Upper lobe of left lung (tissue), 6 donors: ENCODE results near the gene METTL25B. TPM values are rescaled to one million over a fixed set of nuclear protein-coding genes. Genes with fewer than 3 reads are reported as not detected.
A peak's percentile ranks its signal among the peaks of the same experiment; 100 is the strongest.

ENCODE experiments used
- ATAC-seq, 2 donors: fragments of 200-7000 bp; cut with Tn5 transposase; one replicate each; pipeline ENCODE4 v1.9.1; 2022; ENCODE audit warnings: mild to moderate bottlenecking in 2 of 2, moderate library complexity in 2 of 2; ENCODE audit not compliant: low FRiP score in 2 of 2
- DNase-seq, 2 donors: peaks; one replicate each; pipeline ENCODE4 v3.0.0-alpha.2; 2019 to 2020
- H3K27ac ChIP-seq, 4 donors: fragments of 200-600 bp; sonication (generic); one replicate each; pipeline ENCODE4 v1.5.1; 2016 to 2019
- H3K27me3 ChIP-seq, 4 donors: fragments of 200-600 bp; sonication (generic); one replicate each; pipeline ENCODE4 v1.5.1; 2017 to 2019
- H3K36me3 ChIP-seq, 4 donors: fragments of 200-600 bp; sonication (generic); one replicate each; pipeline ENCODE4 v1.5.1; 2016 to 2019
- H3K4me1 ChIP-seq, 4 donors: fragments of 200-600 bp; sonication (generic); one replicate each; pipeline ENCODE4 v1.5.1; 2018 to 2019
- H3K4me3 ChIP-seq, 4 donors: fragments of 200-600 bp; sonication (generic); one replicate each; pipeline ENCODE4 v1.5.1; 2017 to 2019; ENCODE audit warnings: mild to moderate bottlenecking in 2 of 4, moderate library complexity in 1 of 4
- H3K9me3 ChIP-seq, 4 donors: fragments of 200-600 bp; sonication (generic); one replicate each; pipeline ENCODE4 v1.5.1; 2018 to 2019
- CTCF ChIP-seq, 6 experiments: fragments of 450-650 bp in 4 of 6; fragments of 200-600 bp in 2 of 6; sonication (generic) in 2 of 6; IDR thresholded peaks; one replicate each; pipeline ENCODE4 v1.5.1; 2016 to 2019; ENCODE audit warnings: antibody characterized with exemption in 6 of 6
- EP300 ChIP-seq, 4 donors: sonication (generic); formaldehyde crosslinking; IDR thresholded peaks; one replicate each; pipeline ENCODE4 v1.5.1; 2017; ENCODE audit warnings: antibody characterized with exemption in 4 of 4, control low read depth in 2 of 4
- POLR2A ChIP-seq, 4 donors: fragments of 450-650 bp; IDR thresholded peaks; one replicate each; pipeline ENCODE4 v1.5.1; 2016 to 2017; ENCODE audit warnings: antibody characterized with exemption in 4 of 4, mild to moderate bottlenecking in 2 of 4
- POLR2AphosphoS5 ChIP-seq, 2 donors: sonication (generic); formaldehyde crosslinking; IDR thresholded peaks; one replicate each; pipeline ENCODE4 v1.5.1; 2017; ENCODE audit warnings: antibody characterized with exemption in 2 of 2
- WGBS, 2 donors: methylation state at CpG; one replicate each; pipeline ENCODE4 v1.1.5; 2017 to 2018; 5-methylcytosine and 5-hydroxymethylcytosine counted together
- total RNA-seq, 6 donors: library from RNA; depleted of rRNA in 4 of 6; stranded (reverse); fragments of >200 nt in 4 of 6; gene quantifications; one replicate each; pipeline versions ENCODE4 v1.1.0 to v1.2.1, GENCODE V29; 2016 to 2021
- donor health status: DM: no; HTN: no; CAD: no; lungs with moderate emphysema.
- donor health status: DM: no; HTN: yes; CAD: no; lungs with severe emphysema.

Gene METTL25B
- total RNA-seq, 6 donors from 2014 or later: 23.4 to 131 (median 39.9) TPM

DNA sequence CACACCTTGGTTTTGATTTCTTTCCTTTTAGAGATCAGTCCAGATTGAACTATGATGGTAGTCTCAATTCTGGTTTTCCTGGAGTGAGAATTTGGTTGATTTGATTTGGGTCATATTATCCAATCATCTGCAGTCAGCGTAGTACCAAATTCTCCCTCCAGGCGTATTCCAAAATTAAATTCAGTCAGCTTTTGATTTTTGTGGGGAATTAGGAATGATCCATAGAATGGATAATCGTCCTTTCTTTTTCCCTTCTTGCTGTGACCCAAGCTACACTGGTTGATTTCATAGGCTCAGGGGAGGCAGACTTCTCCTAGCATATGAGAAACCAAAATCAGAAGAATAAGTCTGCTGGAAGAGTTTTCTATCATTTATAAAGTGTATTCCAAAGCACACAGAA lies 44.0 kb downstream of the METTL25B start:
- H3K4me1 ChIP-seq: peaks cover 29 to 54% (median 41%) of the 10 kb centered on the region in 4 donors
- no peak for ATAC-seq
- H3K36me3 ChIP-seq: peaks cover 0 to 26% (median 2%) of the 10 kb centered on the region in 4 donors
- TF ChIP-seq EP300 (IDR thresholded peaks at IDR 0.05) (no peak), CTCF (IDR thresholded peaks at IDR 0.05) (no peak), POLR2A (IDR thresholded peaks at IDR 0.05) (no peak), POLR2AphosphoS5 (IDR thresholded peaks at IDR 0.05) (no peak)
- 90 to 91% methylated on average over 3 of the region's 3 CpGs for WGBS, 2 donors
- H3K9me3 ChIP-seq: no peaks in the 10 kb centered on the region
- DNase-seq: no peak
- no peak overlapping the region for H3K27ac ChIP-seq
- H3K4me3 ChIP-seq: no peak overlapping the region
- H3K27me3 ChIP-seq: no peaks in the 10 kb centered on the region

DNA sequence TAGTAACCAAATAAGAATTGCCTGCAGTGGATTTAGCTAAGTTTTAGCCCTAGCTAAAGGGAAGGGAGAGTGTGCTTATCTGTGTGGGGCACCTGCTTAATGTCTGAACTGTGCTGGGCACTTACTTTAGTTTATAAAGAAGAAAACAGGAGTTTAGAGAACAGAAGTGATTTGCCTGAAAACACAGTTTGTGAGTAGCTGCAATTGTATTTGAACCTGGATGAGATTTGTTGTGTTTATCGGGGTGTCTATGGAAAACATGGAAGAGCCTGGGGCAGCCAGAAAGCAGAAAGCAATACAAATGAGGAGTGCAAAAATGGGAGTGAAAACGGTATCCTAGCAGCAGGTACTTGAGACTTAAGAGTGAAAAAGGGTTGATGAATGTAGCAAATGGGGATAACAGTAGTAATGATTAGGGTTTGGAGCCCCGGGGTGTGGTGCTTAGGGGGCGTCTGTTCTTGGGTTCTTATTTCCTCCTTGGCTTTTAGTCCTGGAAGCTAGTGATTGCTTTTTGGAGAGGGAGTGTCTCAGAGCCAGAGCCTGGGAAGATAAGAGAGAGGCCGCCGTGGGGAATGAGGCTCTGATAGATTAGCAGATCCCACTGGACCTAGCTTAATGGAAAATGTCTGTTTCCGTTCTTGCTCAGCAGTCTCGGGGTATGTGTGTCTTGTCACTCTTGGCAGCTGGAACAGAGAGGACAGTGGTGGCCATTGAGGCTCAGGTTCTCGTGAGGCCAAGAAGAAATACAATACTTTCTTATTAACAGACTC lies 44.6 kb downstream of the METTL25B start:
- Histone ChIP-seq H3K27me3 (no peaks in the 10 kb centered on the region), H3K4me3 (no peak overlapping the region), H3K36me3 (peaks cover 0 to 26% (median 2%) of the 10 kb centered on the region in 4 donors), H3K27ac (no peak overlapping the region), H3K9me3 (no peaks in the 10 kb centered on the region), H3K4me1 (peaks cover 32 to 56% (median 45%) of the 10 kb centered on the region in 4 donors)
- DNase-seq: no peak
- peak in 1 of 2 donors; percentile 57 for ATAC-seq
- TF ChIP-seq POLR2AphosphoS5 (IDR thresholded peaks at IDR 0.05): no peak
- TF ChIP-seq POLR2A (IDR thresholded peaks at IDR 0.05): no peak
- TF ChIP-seq EP300 (IDR thresholded peaks at IDR 0.05): no peak
- no peak for TF ChIP-seq CTCF (IDR thresholded peaks at IDR 0.05)
- WGBS, 2 donors: 57 to 60% methylated on average over 9 of the region's 9 CpGs

DNA sequence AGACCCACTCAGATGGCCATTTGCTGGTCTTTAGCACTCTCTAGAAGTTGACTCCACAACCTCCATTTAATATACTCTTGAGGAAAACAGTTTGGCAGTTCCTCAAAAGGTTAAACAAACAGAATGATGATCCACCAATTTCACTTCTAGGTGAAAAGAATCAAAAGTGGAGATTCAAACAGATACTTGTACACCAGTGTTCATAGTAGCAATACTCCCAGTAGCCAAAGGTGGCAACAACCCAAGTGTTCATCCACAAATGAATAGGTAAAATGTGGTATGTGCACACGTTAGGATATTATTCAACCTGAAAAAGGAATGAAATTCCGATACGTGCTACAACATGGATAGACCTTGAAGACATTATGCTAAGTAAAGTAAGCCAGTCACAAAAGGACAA lies 45.3 kb downstream of the METTL25B start:
- ATAC-seq (no peak), DNase-seq (no peak)
- peaks cover 27 to 56% (median 42%) of the 10 kb centered on the region in 4 donors for H3K4me1 ChIP-seq
- H3K4me3 ChIP-seq: no peak overlapping the region
- H3K9me3 ChIP-seq: no peaks in the 10 kb centered on the region
- H3K27ac ChIP-seq: no peak overlapping the region
- TF ChIP-seq POLR2AphosphoS5 (IDR thresholded peaks at IDR 0.05) (no peak), POLR2A (IDR thresholded peaks at IDR 0.05) (no peak), EP300 (IDR thresholded peaks at IDR 0.05) (no peak), CTCF (IDR thresholded peaks at IDR 0.05) (no peak)
- H3K27me3 ChIP-seq: no peaks in the 10 kb centered on the region
- peaks cover 0 to 26% (median 2%) of the 10 kb centered on the region in 4 donors for H3K36me3 ChIP-seq
- WGBS, 2 donors: 91 to 97% methylated on average over 3 of the region's 3 CpGs

DNA sequence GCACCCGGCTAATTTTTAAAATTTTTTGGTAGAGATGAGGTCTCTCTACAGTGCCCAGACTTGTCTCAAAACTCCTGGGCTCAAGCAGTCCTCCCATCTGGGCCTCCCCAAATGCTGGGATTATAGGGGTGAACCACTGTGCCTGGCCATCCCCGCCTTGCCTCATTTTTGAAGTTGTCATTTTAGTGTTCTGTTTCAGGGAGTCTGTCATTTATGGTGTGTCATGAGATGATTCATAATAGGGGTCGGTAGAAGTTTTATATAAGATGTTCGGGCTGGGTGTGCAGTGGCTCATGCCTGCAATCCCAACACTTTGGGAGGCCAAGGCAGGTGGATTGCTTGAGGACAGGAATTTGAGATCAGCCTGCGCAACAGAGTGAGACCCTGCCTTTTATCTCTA lies 47.5 kb downstream of the METTL25B start:
- Histone ChIP-seq H3K9me3 (no peaks in the 10 kb centered on the region), H3K27me3 (no peaks in the 10 kb centered on the region), H3K4me1 (peaks cover 13 to 34% (median 26%) of the 10 kb centered on the region in 4 donors), H3K27ac (no peak overlapping the region), H3K36me3 (peaks cover 0 to 17% (median 0%) of the 10 kb centered on the region in 4 donors), H3K4me3 (no peak overlapping the region)
- no peak for TF ChIP-seq EP300 (IDR thresholded peaks at IDR 0.05)
- no peak for TF ChIP-seq CTCF (IDR thresholded peaks at IDR 0.05)
- TF ChIP-seq POLR2A (IDR thresholded peaks at IDR 0.05): no peak
- no peak for TF ChIP-seq POLR2AphosphoS5 (IDR thresholded peaks at IDR 0.05)
- WGBS, 2 donors: 86 to 88% methylated on average over 5 of the region's 5 CpGs
- ATAC-seq: no peak
- no peak for DNase-seq
